ENCODE measurements around the gene SPIRE1. TPM values are rescaled to one million over a fixed set of nuclear protein-coding genes. Genes with fewer than 3 reads are reported as not detected.
A peak's percentile ranks its signal among the peaks of the same experiment; 100 is the strongest.

SPIRE1 gene
- total RNA-seq, 1 experiment from 2014 or later, result 16.6 TPM

GRCh38 chr18:12654971-12655370, 2.9 kb downstream of the SPIRE1 start:
- no peak overlapping the region for H2AK5ac ChIP-seq (ENCODE audit: insufficient read length, low read length)
- H3K18ac ChIP-seq (ENCODE audit: insufficient read length, low read depth, low read length), result no peak overlapping the region
- H3K56ac ChIP-seq (ENCODE audit: insufficient read length, low read depth, low read length), result no peak overlapping the region
- no peak overlapping the region for H2BK20ac ChIP-seq (ENCODE audit: low read depth, low read length, poor library complexity, severe bottlenecking)
- no peak overlapping the region for H2BK12ac ChIP-seq (ENCODE audit: insufficient read length, low read depth, low read length)
- peaks cover 11% of the 10 kb centered on the region for H3K23me2 ChIP-seq (ENCODE audit: insufficient read length, low read depth, low read length, poor library complexity, severe bottlenecking)
- no peak overlapping the region for H2BK120ac ChIP-seq (ENCODE audit: low read depth, low read length, poor library complexity, severe bottlenecking)
- no peak overlapping the region for H4K91ac ChIP-seq (ENCODE audit: insufficient read length, low read depth, low read length)
- no peaks in the 10 kb centered on the region for H3K79me1 ChIP-seq (ENCODE audit: insufficient read depth, low read depth, low read length, poor library complexity, severe bottlenecking)
- no peak for DNase-seq
- H3K9me3 ChIP-seq (ENCODE audit: control insufficient read depth, low read depth, low read length), result no peaks in the 10 kb centered on the region
- no peak overlapping the region for H3K4ac ChIP-seq (ENCODE audit: low read depth, low read length)
- H3K36me3 Mint-ChIP-seq (ENCODE audit: insufficient read depth in 1 of 3, low read depth in 3 of 3), result peaks cover 0 to 9% (median 3%) of the 10 kb centered on the region in 3 experiments; a peak in 4 of 7 replicates
- H4K8ac ChIP-seq (replicated peaks; ENCODE audit: insufficient read length, low read depth, low read length), result no peak overlapping the region
- no peaks in the 10 kb centered on the region for H3K79me2 ChIP-seq (ENCODE audit: insufficient read depth, low read length)
- no peak for TF ChIP-seq CTCF (conservative IDR thresholded peaks at IDR 0.05)
- WGBS (ENCODE audit: extremely low coverage, insufficient read length, low lambda C conversion rate), result no CpG with 5 or more reads among the region's 1 CpG
- no peaks in the 10 kb centered on the region for H3K27me3 ChIP-seq (ENCODE audit: insufficient read depth, low read length)
- peak overlapping the region in 1 of 2 experiments; percentile 13; a peak in 1 of 5 replicates for H3K4me3 Mint-ChIP-seq
- H4K5ac ChIP-seq (ENCODE audit: insufficient read length, low read depth, low read length), result no peak overlapping the region
- no peak overlapping the region for H2AFZ ChIP-seq (ENCODE audit: low read length)
- H3K23ac ChIP-seq (ENCODE audit: insufficient read length, low read depth, low read length), result no peak overlapping the region
- H3K4me1 ChIP-seq (ENCODE audit: insufficient read depth, low read length), result no peaks in the 10 kb centered on the region
- H3K9me3 Mint-ChIP-seq, result no peaks in the 10 kb centered on the region; a peak in 2 of 5 replicates
- H3K4me1 Mint-ChIP-seq, result peaks cover 33 to 44% of the 10 kb centered on the region in 2 experiments
- H2BK15ac ChIP-seq (ENCODE audit: low read depth, low read length), result no peak overlapping the region
- H2BK5ac ChIP-seq (ENCODE audit: insufficient read length, low read length), result no peak overlapping the region
- H3K27me3 Mint-ChIP-seq (ENCODE audit: low read depth), result peaks cover 16% of the 10 kb centered on the region
- H3K4me2 ChIP-seq (ENCODE audit: insufficient read depth, insufficient read length, low read length), result no peak overlapping the region
- H3T11ph ChIP-seq (ENCODE audit: low read length), result no peak overlapping the region
- no peak overlapping the region for H3K27ac ChIP-seq (ENCODE audit: insufficient read length, low read depth, low read length)
- no peak overlapping the region for H3K9ac ChIP-seq (ENCODE audit: extremely low read depth, insufficient read length, low read length)
- no peak overlapping the region for H3K14ac ChIP-seq (ENCODE audit: insufficient read depth, low read length)
- H3K27ac Mint-ChIP-seq, result no peak overlapping the region
- H4K20me1 ChIP-seq (ENCODE audit: control insufficient read depth, insufficient read depth, insufficient read length), result no peaks in the 10 kb centered on the region

Measured in H9 (cell line).